ENCODE results near the gene FAU. TPM values are rescaled to one million over a fixed set of nuclear protein-coding genes. Genes with fewer than 3 reads are reported as not detected.

Gene FAU
- total and polyA plus RNA-seq, 10 of the 15 experiments (the other 5 are each of a cell fraction or from before 2014, with no cell fraction given) = 332 to 1,347 (median 990) TPM

DNA sequence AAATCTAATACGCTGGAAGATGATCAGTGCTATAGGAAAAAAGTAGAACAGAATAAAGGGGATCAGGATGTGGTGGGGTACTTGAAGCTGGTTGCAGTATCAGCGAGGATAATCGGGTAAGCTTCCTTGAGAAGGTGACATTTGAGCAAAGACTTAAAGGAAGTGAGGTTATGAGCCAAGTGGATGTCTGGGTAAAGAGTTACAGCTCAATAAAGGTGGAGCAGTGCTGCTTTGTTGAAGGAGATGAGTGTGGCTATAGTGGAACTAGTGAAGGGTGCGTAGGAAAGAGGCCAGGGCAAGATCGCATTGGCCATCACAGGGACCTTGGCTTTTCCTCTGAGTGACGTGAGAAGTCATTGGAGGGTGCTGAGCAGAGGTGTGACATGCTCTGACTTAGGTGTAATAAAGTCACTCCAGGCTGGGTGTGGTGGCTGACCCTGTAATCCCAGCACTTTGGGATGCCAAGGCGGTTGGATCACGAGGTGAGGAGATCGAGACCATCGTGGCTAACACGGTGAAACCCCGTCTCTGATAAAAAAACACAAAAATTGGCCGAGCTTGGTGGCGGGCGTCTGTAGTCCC is 14.7 kb upstream of the FAU start (continued):
- TF ChIP-seq, protein P1, sequence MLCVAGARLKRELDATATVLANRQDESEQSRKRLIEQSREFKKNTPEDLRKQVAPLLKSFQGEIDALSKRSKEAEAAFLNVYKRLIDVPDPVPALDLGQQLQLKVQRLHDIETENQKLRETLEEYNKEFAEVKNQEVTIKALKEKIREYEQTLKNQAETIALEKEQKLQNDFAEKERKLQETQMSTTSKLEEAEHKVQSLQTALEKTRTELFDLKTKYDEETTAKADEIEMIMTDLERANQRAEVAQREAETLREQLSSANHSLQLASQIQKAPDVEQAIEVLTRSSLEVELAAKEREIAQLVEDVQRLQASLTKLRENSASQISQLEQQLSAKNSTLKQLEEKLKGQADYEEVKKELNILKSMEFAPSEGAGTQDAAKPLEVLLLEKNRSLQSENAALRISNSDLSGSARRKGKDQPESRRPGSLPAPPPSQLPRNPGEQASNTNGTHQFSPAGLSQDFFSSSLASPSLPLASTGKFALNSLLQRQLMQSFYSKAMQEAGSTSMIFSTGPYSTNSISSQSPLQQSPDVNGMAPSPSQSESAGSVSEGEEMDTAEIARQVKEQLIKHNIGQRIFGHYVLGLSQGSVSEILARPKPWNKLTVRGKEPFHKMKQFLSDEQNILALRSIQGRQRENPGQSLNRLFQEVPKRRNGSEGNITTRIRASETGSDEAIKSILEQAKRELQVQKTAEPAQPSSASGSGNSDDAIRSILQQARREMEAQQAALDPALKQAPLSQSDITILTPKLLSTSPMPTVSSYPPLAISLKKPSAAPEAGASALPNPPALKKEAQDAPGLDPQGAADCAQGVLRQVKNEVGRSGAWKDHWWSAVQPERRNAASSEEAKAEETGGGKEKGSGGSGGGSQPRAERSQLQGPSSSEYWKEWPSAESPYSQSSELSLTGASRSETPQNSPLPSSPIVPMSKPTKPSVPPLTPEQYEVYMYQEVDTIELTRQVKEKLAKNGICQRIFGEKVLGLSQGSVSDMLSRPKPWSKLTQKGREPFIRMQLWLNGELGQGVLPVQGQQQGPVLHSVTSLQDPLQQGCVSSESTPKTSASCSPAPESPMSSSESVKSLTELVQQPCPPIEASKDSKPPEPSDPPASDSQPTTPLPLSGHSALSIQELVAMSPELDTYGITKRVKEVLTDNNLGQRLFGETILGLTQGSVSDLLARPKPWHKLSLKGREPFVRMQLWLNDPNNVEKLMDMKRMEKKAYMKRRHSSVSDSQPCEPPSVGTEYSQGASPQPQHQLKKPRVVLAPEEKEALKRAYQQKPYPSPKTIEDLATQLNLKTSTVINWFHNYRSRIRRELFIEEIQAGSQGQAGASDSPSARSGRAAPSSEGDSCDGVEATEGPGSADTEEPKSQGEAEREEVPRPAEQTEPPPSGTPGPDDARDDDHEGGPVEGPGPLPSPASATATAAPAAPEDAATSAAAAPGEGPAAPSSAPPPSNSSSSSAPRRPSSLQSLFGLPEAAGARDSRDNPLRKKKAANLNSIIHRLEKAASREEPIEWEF (IDR thresholded peaks at IDR 0.05; ENCODE audit: insufficient replicate concordance, low read depth, low read length) = no peak
- no peak for TF ChIP-seq SP1 (IDR thresholded peaks at IDR 0.05; ENCODE audit: low read depth, low read length)
- no peak for TF ChIP-seq HCFC1 (IDR thresholded peaks at IDR 0.05; ENCODE audit: low read length)
- TF ChIP-seq, protein P2, sequence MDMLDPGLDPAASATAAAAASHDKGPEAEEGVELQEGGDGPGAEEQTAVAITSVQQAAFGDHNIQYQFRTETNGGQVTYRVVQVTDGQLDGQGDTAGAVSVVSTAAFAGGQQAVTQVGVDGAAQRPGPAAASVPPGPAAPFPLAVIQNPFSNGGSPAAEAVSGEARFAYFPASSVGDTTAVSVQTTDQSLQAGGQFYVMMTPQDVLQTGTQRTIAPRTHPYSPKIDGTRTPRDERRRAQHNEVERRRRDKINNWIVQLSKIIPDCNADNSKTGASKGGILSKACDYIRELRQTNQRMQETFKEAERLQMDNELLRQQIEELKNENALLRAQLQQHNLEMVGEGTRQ (IDR thresholded peaks at IDR 0.05; ENCODE audit: borderline replicate concordance, low read depth, low read length) = no peak

All from GM12878 (cell line).